SK-N-SH treated with all-trans-retinoic acid at 6 μM for 48 hours (cell line): ENCODE measurements around the gene CYP3A5.
"Not testable (repeated sequence)": the region's sequence is repeated elsewhere in the genome, so short reads cannot be mapped to it uniquely, and the experiment has no call there.

ENCODE experiments used
- ATAC-seq: fragments of 200-7000 bp; cut with Tn5 transposase; 3 replicates; pipeline ENCODE4 v1.9.1; 2020; ENCODE audit warnings: mild to moderate bottlenecking, moderate library complexity
- ARNTL ChIP-seq: fragments of 450-650 bp; formaldehyde crosslinking; IDR thresholded peaks from 2 replicates; pipeline ENCODE4 v1.5.0; 2020; ENCODE audit warnings: low read depth, mild to moderate bottlenecking, moderate library complexity, borderline replicate concordance
- BACH2 ChIP-seq: fragments of 250-450 bp; sonication (Bioruptor Pico); IDR thresholded peaks from 2 replicates; pipeline ENCODE4 v1.9.0; 2021; ENCODE audit warnings: mild to moderate bottlenecking, borderline replicate concordance
- CSDC2 ChIP-seq: fragments of 250-450 bp; sonication (Bioruptor Pico); IDR thresholded peaks from 2 replicates; pipeline ENCODE4 v1.5.0; 2020; ENCODE audit warnings: mild to moderate bottlenecking, moderate library complexity
- ESRRG ChIP-seq: fragments of 250-450 bp; sonication (Bioruptor Pico); IDR thresholded peaks from 2 replicates; pipeline ENCODE4 v1.6.1; 2021; ENCODE audit warnings: mild to moderate bottlenecking
- GLIS3 ChIP-seq: fragments of 250-450 bp; sonication (Bioruptor Pico); IDR thresholded peaks from 2 replicates; pipeline ENCODE4 v1.5.0; 2020; ENCODE audit warnings: mild to moderate bottlenecking, moderate library complexity
- ISL1 ChIP-seq: fragments of 250-450 bp; sonication (Bioruptor Pico); IDR thresholded peaks from 2 replicates; pipeline ENCODE4 v2.1.2; 2022; ENCODE audit warnings: mild to moderate bottlenecking, moderate library complexity
- OSR1 ChIP-seq: fragments of 250-450 bp; sonication (Bioruptor Pico); IDR thresholded peaks from 2 replicates; pipeline ENCODE4 v1.8.0; 2022; ENCODE audit warnings: moderate library complexity, mild to moderate bottlenecking, inconsistent platforms
- PPARA ChIP-seq: fragments of 250-450 bp; sonication (Bioruptor Pico); IDR thresholded peaks from 2 replicates; pipeline ENCODE4 v1.5.0; 2020; ENCODE audit warnings: mild to moderate bottlenecking, borderline replicate concordance
- RARB ChIP-seq: fragments of 250-450 bp; sonication (Bioruptor Pico); IDR thresholded peaks from 2 replicates; pipeline ENCODE4 v1.8.0; 2021; ENCODE audit warnings: mild to moderate bottlenecking, moderate library complexity
- SNAI2 ChIP-seq: fragments of 250-450 bp; sonication (Bioruptor Pico); IDR thresholded peaks from 2 replicates; pipeline ENCODE4 v1.5.0; 2020; ENCODE audit warnings: mild to moderate bottlenecking, moderate library complexity
- TCF4 ChIP-seq: fragments of 250-450 bp; sonication (Bioruptor Pico); IDR thresholded peaks from 2 replicates; pipeline ENCODE4 v1.8.0; 2021; ENCODE audit warnings: mild to moderate bottlenecking, moderate library complexity, borderline replicate concordance
- TOX ChIP-seq: fragments of 250-450 bp; sonication (Bioruptor Pico); IDR thresholded peaks from 2 replicates; pipeline ENCODE4 v1.8.0; 2021; ENCODE audit warnings: mild to moderate bottlenecking, moderate library complexity, borderline replicate concordance
- ZC3H10 ChIP-seq: fragments of 250-450 bp; sonication (Bioruptor Pico); IDR thresholded peaks from 2 replicates; pipeline ENCODE4 v1.5.1; 2021; ENCODE audit warnings: mild to moderate bottlenecking, moderate library complexity
- ZFP3 ChIP-seq: fragments of 250-450 bp; sonication (Bioruptor Pico); IDR thresholded peaks from 2 replicates; pipeline ENCODE4 v1.5.0; 2020; ENCODE audit warnings: mild to moderate bottlenecking, moderate library complexity
- ZFP30 ChIP-seq: fragments of 450-650 bp; formaldehyde crosslinking; IDR thresholded peaks from 2 replicates; pipeline ENCODE4 v1.5.0; 2022; ENCODE audit warnings: mild to moderate bottlenecking, moderate library complexity
- ZNF565 ChIP-seq: fragments of 450-650 bp; formaldehyde crosslinking; conservative IDR thresholded peaks from 2 replicates; pipeline ENCODE4 v1.5.0; 2020; ENCODE audit warnings: low read depth, mild to moderate bottlenecking, moderate library complexity
- TF ChIP-seq, protein P1 (sequence below): fragments of 250-450 bp; sonication (Bioruptor Pico); IDR thresholded peaks from 2 replicates; pipeline ENCODE4 v1.5.1; 2021; ENCODE audit warnings: mild to moderate bottlenecking, moderate library complexity
- TF ChIP-seq, protein P2 (sequence below): fragments of 250-450 bp; sonication (Bioruptor Pico); IDR thresholded peaks from 2 replicates; pipeline ENCODE4 v1.5.1; 2020; ENCODE audit warnings: low read depth, mild to moderate bottlenecking, moderate library complexity
- TF ChIP-seq, protein P3 (sequence below): fragments of 250-450 bp; sonication (Bioruptor Pico); IDR thresholded peaks from 2 replicates; pipeline ENCODE4 v1.5.0; 2020; ENCODE audit warnings: mild to moderate bottlenecking, moderate library complexity
- TF ChIP-seq, protein P4 (sequence below): fragments of 250-450 bp; sonication (Bioruptor Pico); IDR thresholded peaks from 2 replicates; pipeline ENCODE4 v1.8.0; 2021; ENCODE audit warnings: low read depth, mild to moderate bottlenecking, moderate library complexity, borderline replicate concordance

The CYP3A5 gene

DNA sequence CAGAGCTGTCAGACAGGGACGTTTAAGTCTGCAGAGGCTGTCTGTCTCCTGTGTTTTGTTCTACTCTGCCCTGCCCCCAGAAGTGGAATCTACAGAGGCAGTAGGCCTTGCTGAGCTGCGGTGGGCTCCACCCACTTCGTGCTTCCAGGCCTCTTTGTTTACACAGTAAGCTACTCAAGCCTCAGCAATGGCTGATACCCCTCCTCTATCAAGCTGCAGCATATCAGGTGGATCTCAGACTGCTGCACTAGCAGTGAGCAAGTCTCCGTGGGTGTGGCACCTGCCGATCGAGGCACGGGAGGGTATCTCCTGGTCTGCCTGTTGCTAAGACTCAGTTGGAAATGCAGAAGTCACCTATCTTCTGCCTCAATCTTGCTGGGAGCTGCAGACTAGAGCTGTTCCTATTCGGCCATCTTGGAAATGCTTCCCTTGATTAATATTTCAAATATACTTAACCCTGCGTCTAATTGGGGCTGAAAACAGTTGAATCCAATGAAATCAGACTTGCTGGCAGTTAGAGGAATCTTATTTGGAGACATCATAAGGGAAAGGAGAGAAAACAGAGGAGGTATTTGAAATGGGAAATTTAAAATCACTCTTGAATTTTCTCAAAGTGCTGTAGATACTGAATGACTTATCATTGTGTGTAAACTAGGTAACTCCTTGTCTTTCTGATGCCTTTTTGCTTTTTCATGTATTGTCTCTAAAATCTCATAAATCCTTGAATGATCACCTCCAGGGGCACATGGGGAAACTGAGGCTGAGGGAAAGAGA is 13.8 kb upstream of the CYP3A5 start:
- no peak for ATAC-seq
- TF ChIP-seq BACH2 (no peak), TOX (no peak), ZFP3 (CRISPR knock-in tag) (no peak), ZFP30 (CRISPR knock-in tag) (no peak), ESRRG (CRISPR knock-in tag) (no peak), CSDC2 (no peak), OSR1 (CRISPR knock-in tag) (no peak), ZNF565 (CRISPR knock-in tag) (no peak), ZC3H10 (CRISPR knock-in tag) (no peak), TCF4 (no peak), RARB (no peak), PPARA (CRISPR knock-in tag) (no peak), ISL1 (CRISPR knock-in tag) (no peak), GLIS3 (no peak)
- TF ChIP-seq, protein P1, sequence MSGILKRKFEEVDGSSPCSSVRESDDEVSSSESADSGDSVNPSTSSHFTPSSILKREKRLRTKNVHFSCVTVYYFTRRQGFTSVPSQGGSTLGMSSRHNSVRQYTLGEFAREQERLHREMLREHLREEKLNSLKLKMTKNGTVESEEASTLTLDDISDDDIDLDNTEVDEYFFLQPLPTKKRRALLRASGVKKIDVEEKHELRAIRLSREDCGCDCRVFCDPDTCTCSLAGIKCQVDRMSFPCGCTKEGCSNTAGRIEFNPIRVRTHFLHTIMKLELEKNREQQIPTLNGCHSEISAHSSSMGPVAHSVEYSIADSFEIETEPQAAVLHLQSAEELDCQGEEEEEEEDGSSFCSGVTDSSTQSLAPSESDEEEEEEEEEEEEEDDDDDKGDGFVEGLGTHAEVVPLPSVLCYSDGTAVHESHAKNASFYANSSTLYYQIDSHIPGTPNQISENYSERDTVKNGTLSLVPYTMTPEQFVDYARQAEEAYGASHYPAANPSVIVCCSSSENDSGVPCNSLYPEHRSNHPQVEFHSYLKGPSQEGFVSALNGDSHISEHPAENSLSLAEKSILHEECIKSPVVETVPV (CRISPR knock-in tag): no peak
- TF ChIP-seq, protein P2, sequence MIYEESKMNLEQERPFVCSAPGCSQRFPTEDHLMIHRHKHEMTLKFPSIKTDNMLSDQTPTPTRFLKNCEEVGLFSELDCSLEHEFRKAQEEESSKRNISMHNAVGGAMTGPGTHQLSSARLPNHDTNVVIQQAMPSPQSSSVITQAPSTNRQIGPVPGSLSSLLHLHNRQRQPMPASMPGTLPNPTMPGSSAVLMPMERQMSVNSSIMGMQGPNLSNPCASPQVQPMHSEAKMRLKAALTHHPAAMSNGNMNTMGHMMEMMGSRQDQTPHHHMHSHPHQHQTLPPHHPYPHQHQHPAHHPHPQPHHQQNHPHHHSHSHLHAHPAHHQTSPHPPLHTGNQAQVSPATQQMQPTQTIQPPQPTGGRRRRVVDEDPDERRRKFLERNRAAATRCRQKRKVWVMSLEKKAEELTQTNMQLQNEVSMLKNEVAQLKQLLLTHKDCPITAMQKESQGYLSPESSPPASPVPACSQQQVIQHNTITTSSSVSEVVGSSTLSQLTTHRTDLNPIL (CRISPR knock-in tag): no peak
- TF ChIP-seq, protein P3, sequence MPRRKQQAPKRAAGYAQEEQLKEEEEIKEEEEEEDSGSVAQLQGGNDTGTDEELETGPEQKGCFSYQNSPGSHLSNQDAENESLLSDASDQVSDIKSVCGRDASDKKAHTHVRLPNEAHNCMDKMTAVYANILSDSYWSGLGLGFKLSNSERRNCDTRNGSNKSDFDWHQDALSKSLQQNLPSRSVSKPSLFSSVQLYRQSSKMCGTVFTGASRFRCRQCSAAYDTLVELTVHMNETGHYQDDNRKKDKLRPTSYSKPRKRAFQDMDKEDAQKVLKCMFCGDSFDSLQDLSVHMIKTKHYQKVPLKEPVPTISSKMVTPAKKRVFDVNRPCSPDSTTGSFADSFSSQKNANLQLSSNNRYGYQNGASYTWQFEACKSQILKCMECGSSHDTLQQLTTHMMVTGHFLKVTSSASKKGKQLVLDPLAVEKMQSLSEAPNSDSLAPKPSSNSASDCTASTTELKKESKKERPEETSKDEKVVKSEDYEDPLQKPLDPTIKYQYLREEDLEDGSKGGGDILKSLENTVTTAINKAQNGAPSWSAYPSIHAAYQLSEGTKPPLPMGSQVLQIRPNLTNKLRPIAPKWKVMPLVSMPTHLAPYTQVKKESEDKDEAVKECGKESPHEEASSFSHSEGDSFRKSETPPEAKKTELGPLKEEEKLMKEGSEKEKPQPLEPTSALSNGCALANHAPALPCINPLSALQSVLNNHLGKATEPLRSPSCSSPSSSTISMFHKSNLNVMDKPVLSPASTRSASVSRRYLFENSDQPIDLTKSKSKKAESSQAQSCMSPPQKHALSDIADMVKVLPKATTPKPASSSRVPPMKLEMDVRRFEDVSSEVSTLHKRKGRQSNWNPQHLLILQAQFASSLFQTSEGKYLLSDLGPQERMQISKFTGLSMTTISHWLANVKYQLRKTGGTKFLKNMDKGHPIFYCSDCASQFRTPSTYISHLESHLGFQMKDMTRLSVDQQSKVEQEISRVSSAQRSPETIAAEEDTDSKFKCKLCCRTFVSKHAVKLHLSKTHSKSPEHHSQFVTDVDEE (CRISPR knock-in tag): no peak
- TF ChIP-seq, protein P4, sequence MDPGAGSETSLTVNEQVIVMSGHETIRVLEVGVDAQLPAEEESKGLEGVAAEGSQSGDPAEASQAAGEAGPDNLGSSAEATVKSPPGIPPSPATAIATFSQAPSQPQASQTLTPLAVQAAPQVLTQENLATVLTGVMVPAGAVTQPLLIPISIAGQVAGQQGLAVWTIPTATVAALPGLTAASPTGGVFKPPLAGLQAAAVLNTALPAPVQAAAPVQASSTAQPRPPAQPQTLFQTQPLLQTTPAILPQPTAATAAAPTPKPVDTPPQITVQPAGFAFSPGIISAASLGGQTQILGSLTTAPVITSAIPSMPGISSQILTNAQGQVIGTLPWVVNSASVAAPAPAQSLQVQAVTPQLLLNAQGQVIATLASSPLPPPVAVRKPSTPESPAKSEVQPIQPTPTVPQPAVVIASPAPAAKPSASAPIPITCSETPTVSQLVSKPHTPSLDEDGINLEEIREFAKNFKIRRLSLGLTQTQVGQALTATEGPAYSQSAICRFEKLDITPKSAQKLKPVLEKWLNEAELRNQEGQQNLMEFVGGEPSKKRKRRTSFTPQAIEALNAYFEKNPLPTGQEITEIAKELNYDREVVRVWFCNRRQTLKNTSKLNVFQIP (CRISPR knock-in tag): no peak

DNA sequence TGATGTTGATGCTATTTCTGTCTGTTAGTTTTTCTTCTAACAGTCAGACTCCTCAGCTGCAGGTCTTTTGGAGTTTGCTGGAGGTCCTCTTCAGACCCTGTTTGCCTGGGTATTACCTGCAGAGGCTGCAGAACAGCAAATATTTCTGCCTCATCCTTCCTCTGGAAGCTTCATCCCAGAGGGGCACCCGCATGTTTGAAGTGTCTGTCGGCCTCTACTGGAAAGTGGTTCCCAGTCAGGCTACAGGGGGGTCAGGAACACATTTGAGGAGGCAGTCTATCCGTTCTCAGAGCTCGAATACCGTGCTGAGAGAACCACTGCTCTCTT is 13.3 kb upstream of the CYP3A5 start:
- TF ChIP-seq ARNTL (CRISPR knock-in tag) (no peak), SNAI2 (CRISPR knock-in tag) (no peak), ZNF565 (CRISPR knock-in tag) (no peak), ESRRG (CRISPR knock-in tag) (no peak), PPARA (CRISPR knock-in tag) (no peak), CSDC2 (no peak), GLIS3 (no peak), TOX (no peak), ZFP3 (CRISPR knock-in tag) (no peak), OSR1 (CRISPR knock-in tag) (no peak), ZFP30 (CRISPR knock-in tag) (no peak), ISL1 (CRISPR knock-in tag) (no peak)
- TF ChIP-seq, protein P4 (CRISPR knock-in tag): no peak
- TF ChIP-seq, protein P1 (CRISPR knock-in tag): no peak
- TF ChIP-seq, protein P2 (CRISPR knock-in tag): no peak
- TF ChIP-seq, protein P3 (CRISPR knock-in tag): no peak
- no peak for ATAC-seq

DNA sequence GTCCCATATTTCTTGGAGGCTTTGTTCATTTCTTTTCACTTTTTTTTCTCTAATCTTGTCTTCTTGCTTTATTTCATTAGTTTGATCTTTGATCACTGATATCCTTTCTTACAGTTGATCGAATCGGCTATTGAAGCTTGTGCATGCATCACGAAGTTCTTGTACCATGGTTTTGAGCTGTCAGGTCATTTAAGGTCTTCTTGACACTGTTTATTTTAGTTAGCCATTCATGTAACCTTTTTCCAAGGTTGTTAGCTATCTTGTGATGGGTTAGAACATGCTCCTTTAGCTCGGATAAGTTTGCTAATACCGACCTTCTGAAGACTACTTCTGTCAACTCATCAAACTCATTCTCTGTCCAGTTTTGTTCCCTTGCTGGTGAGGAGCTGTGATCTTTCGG is 12.8 kb upstream of the CYP3A5 start:
- ATAC-seq: not testable (repeated sequence)

DNA sequence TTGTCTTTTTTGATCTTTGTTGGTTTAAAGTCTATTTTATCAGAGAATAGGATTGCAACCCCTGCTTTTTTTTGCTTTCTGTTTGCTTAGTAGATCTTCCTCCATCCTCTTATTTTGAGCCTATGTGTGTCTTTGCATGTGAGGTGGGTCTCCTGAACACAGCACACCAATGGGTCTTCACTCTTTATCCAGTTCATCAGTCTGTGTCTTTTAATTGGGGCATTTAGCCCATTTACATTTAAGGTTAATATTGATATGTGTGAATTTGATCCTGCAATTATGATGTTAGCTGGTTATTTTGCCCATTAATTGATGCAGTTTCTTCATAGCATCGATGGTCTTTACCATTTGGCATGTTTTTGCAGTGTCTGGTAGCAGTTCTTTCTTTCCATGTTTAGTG is 11.9 kb upstream of the CYP3A5 start:
- ATAC-seq: not testable (repeated sequence)
